Heart right ventricle (tissue), 16 donors: ENCODE results near the gene TANGO6. TPM values are rescaled to one million over a fixed set of nuclear protein-coding genes. Genes with fewer than 3 reads are reported as not detected.
"Not testable (repeated sequence)": the region's sequence is repeated elsewhere in the genome, so short reads cannot be mapped to it uniquely, and the experiment has no call there.

ENCODE experiments used
- ATAC-seq, 8 donors: fragments of 200-7000 bp; cut with Tn5 transposase; one replicate each; pipeline ENCODE4 v1.9.1; 2020; ENCODE audit warnings: mild to moderate bottlenecking in 8 of 8, moderate library complexity in 8 of 8, moderate number of reproducible peaks in 1 of 8
- DNase-seq, 2 donors: peaks; one replicate each; pipeline ENCODE4 v3.0.0-alpha.2; 2020
- H3K27ac ChIP-seq, 10 donors: fragments of 200-600 bp; sonication (generic) in 2 of 10; one replicate each; pipeline versions ENCODE4 v1.5.0 to v1.8.0; 2020 to 2022; ENCODE audit warnings: mild to moderate bottlenecking in 3 of 10
- H3K27me3 ChIP-seq, 7 donors: fragments of 200-600 bp; one replicate each; pipeline ENCODE4 v1.8.0; 2021 to 2022; ENCODE audit warnings: mild to moderate bottlenecking in 2 of 7
- H3K36me3 ChIP-seq, 9 donors: fragments of 200-600 bp; sonication (generic) in 1 of 9; one replicate each; pipeline versions ENCODE4 v1.5.0 to v1.8.0; 2020 to 2022; ENCODE audit warnings: mild to moderate bottlenecking in 2 of 9
- H3K4me1 ChIP-seq, 9 donors: fragments of 200-600 bp; sonication (generic) in 1 of 9; one replicate each; pipeline versions ENCODE4 v1.5.0 to v1.8.0; 2020 to 2022; ENCODE audit warnings: mild to moderate bottlenecking in 4 of 9
- H3K4me3 ChIP-seq, 10 donors: fragments of 200-600 bp; sonication (generic) in 2 of 10; one replicate each; pipeline versions ENCODE4 v1.5.0 to v1.8.0; 2020 to 2022; ENCODE audit warnings: mild to moderate bottlenecking in 7 of 10, moderate library complexity in 2 of 10
- H3K9me3 ChIP-seq, 11 donors: fragments of 200-600 bp in 10 of 11; sonication (generic) in 2 of 11; one replicate each; pipeline versions ENCODE4 v1.5.0 to v1.8.0; 2013 to 2022; ENCODE audit warnings: mild to moderate bottlenecking in 2 of 11, control low read depth in 1 of 11, moderate library complexity in 1 of 11
- CTCF ChIP-seq, 9 donors: fragments of 200-600 bp; sonication (generic) in 2 of 9; IDR thresholded peaks; one replicate each; pipeline versions ENCODE4 v1.5.0 to v1.8.0; 2021 to 2022; ENCODE audit warnings: antibody characterized with exemption in 9 of 9, mild to moderate bottlenecking in 5 of 9, moderate library complexity in 1 of 9
- WGBS, 2 donors: extraction: QIAGEN DNeasy Blood & Tissue Kit; methylation state at CpG; one replicate each; pipeline ENCODE4 v1.1.7; 2013; ENCODE audit warnings: inconsistent platforms in 1 of 2; 5-methylcytosine and 5-hydroxymethylcytosine counted together
- intact Hi-C, 10 donors: fragments of 100-400 bp; cut with DNase I; formaldehyde crosslinking; loops; one replicate each; pipeline versions ENCODE4 v1.11.1 to v1.14.2; 2022
- polyA plus RNA-seq, 2 donors: library from polyadenylated mRNA; stranded (reverse); fragments of 200-250 nt; gene quantifications; one replicate each; pipeline ENCODE4 v1.2.3, GENCODE V29; 2013
- total RNA-seq, 10 donors: library from RNA; stranded (reverse); fragmentation: NEBNext Ultra II Directional in 3 of 10; extraction: Animal tissue kit (Norgen Biotek cat#: 25700) in 3 of 10; gene quantifications; one replicate each; pipeline versions ENCODE4 v1.2.1 to v1.2.4, GENCODE V29; 2021 to 2023
- donor health status: Arrhythmogenic right ventricular cardiomyopathy.
- donor health status: ischemic (EF 13 %, LVEDD 7.1; RV severe dilation, severe dysfunction).
- donor health status: healthy with polysubstance abuse.
- donor health status: DM: no; HTN: yes; CAD: no.
- donor health status: DM: no; HTN: no; CAD: no.
- donor health status: ischemic (EF 25% LVEDD 6.9; RV normal size, moderate dysfunction).
- donor health status: ischemic (EF 25% LVEDD 5.7; RV mildly dilated, moderate dysfunction).
- donor health status: healthy.
- donor health status: DM: yes; HTN: yes; CAD: no.
- donor health status: Ischemic cardiomyopathy.
- donor health status: ischemic (EF 35%, LVEDD 5.7; RV mildly dilated, moderate dysfunction).
- donor health status: nonischemic (EF 11% LVEDD 7.7; RV severe dilation, severe dysfunction).
- donor health status: DM: yes; HTN: yes; CAD: no.
- donor health status: PGD.
- donor health status: ischemic (EF 29% LVEDD 5.4; RV normal size, mild dysfunction).
- donor health status: nonischemic (EF 23%, LVEDD 6.1; RV moderate dilation, normal function).

TANGO6 gene
- total and polyA plus RNA-seq, 12 donors, result 1.8 to 12.9 (median 8.0) TPM

- Histone ChIP-seq H3K9me3 (peaks cover 0 to 9% (median 3%) of the 10 kb centered on the region in 11 donors), H3K4me1 (peaks cover 0 to 3% (median 0%) of the 10 kb centered on the region in 9 donors), H3K4me3 (no peak overlapping the region), H3K27me3 (no peaks in the 10 kb centered on the region), H3K27ac (no peak overlapping the region), H3K36me3 (peaks cover 0 to 32% (median 16%) of the 10 kb centered on the region in 9 donors)
- no peak for ATAC-seq
- no peak for TF ChIP-seq CTCF (IDR thresholded peaks at IDR 0.05)
- intact Hi-C loops, result no loop called here
- WGBS, 2 donors, result 93 to 95% methylated on average over 6 of the region's 6 CpGs
- DNase-seq, result no peak
These were observed 197.0 kb downstream of the TANGO6 start for GRCh38 chr16:69040144-69040909.

- DNase-seq (no peak), ATAC-seq (no peak)
- intact Hi-C loops, result no loop called here
- Histone ChIP-seq H3K4me3 (no peak overlapping the region), H3K36me3 (peaks cover 0 to 4% (median 0%) of the 10 kb centered on the region in 9 donors), H3K27me3 (no peaks in the 10 kb centered on the region), H3K9me3 (no peaks in the 10 kb centered on the region), H3K4me1 (no peaks in the 10 kb centered on the region), H3K27ac (no peak overlapping the region)
- no peak for TF ChIP-seq CTCF (IDR thresholded peaks at IDR 0.05)
- WGBS, 2 donors, result 91 to 96% methylated on average over 4 of the region's 4 CpGs
These were observed 205.2 kb downstream of the TANGO6 start for GRCh38 chr16:69048328-69049120.

GRCh38 chr16:69049146-69049545, 205.8 kb downstream of the TANGO6 start:
- WGBS, 2 donors, result 94 to 95% methylated on average over 5 of the region's 5 CpGs
- Histone ChIP-seq H3K9me3 (no peaks in the 10 kb centered on the region), H3K36me3 (peaks cover 0 to 3% (median 0%) of the 10 kb centered on the region in 9 donors), H3K27me3 (no peaks in the 10 kb centered on the region), H3K4me3 (no peak overlapping the region), H3K27ac (no peak overlapping the region), H3K4me1 (no peaks in the 10 kb centered on the region)
- ATAC-seq (no peak), DNase-seq (no peak)
- no peak for TF ChIP-seq CTCF (IDR thresholded peaks at IDR 0.05)
- intact Hi-C loops, result no loop called here

GRCh38 chr16:69049603-69050375, 206.5 kb downstream of the TANGO6 start:
- ATAC-seq, result no peak
- Histone ChIP-seq H3K36me3 (no peaks in the 10 kb centered on the region), H3K4me1 (no peaks in the 10 kb centered on the region), H3K9me3 (no peaks in the 10 kb centered on the region), H3K27me3 (no peaks in the 10 kb centered on the region), H3K4me3 (no peak overlapping the region), H3K27ac (no peak overlapping the region)
- no peak for DNase-seq
- intact Hi-C loops, result no loop called here
- TF ChIP-seq CTCF (IDR thresholded peaks at IDR 0.05), result no peak
- 93 to 96% methylated on average over 5 of the region's 5 CpGs for WGBS, 2 donors

- H3K36me3 ChIP-seq, DNase-seq, H3K27me3 ChIP-seq, H3K27ac ChIP-seq, ATAC-seq, H3K4me1 ChIP-seq, H3K9me3 ChIP-seq, intact Hi-C loops, H3K4me3 ChIP-seq: not testable (repeated sequence)
- WGBS, 2 donors, result 97% methylated on average over 3 of the region's 3 CpGs
These were observed 208.1 kb downstream of the TANGO6 start for GRCh38 chr16:69051517-69051830.
